HG03039 (cell line): ENCODE results near the gene TBCEL.
"Not testable (repeated sequence)": the region's sequence is repeated elsewhere in the genome, so short reads cannot be mapped to it uniquely, and the experiment has no call there.

Experiments
- ATAC-seq: cut with Tn5 transposase; IDR thresholded peaks from one replicate; pipeline ENCODE4 v1.9.1; 2021; ENCODE audit warnings: mild to moderate bottlenecking, moderate library complexity; ENCODE audit not compliant: unreplicated experiment

Gene TBCEL

DNA sequence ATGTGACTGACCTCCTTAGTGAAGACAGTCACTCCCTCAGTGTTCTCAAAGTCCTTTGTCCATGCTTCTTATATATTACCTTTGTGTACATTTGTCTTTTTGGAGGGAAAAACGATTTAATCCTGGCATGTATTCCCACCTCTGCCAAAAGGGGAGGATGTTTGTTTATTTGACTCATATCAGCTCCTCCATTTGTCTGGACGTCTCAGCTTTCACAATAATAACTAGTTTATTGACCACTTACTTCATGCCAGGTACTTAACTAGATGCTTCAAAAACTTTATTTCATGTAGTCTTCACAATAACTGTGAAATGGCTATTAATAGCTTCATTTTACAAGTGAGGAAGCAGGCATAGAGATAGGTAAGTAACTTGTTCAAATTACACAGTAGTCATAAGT is 5.3 kb downstream of the TBCEL start:
- ATAC-seq, result no peak

DNA sequence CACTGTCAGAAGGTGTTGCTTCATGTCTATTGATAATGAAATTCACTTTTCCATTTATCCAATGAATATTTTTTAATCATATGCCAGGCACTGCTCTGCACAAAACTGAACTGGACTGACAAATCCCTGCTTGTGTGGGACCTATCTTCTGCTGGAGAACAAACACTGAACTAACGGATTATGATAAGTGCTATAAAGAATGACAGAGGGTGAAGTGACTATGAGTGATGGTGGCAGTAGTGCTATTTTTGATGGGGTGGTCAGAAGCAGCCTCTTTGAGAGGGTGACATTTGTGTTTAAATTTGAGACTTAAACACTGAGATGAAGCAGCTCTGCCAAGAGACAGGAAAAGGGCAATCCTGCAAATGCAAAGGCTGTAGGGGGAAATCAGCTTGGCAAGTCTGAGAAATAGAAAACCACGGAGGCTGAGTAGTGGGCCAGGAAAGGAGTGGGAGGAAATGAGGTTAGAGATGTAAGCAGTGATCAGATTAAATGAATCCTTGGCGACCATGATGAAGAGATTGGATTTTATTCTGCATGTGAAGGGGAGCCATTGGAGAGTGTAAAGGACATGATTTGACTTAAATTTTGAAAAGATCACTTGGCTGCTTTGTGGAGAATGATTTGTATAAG is 6.0 kb downstream of the TBCEL start:
- no peak for ATAC-seq

DNA sequence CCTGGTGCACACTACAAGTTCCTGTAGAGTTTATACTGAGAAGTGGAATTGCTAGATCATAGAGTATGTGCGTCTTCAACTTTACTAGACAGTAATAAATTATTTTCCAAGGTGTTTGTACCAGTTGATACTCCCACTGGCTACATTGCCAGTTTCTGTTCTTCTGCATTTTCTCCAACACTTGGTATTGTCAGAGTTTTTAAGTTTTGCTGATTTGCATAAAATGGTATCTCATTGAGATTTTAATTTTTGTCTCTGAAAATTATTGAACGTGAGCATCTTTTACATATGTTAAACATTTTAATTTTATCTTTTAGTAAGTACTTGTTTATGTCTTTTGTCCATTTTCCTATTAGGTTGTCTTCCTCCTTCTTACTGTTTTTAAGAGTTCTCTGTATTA is 7.3 kb downstream of the TBCEL start:
- no peak for ATAC-seq

DNA sequence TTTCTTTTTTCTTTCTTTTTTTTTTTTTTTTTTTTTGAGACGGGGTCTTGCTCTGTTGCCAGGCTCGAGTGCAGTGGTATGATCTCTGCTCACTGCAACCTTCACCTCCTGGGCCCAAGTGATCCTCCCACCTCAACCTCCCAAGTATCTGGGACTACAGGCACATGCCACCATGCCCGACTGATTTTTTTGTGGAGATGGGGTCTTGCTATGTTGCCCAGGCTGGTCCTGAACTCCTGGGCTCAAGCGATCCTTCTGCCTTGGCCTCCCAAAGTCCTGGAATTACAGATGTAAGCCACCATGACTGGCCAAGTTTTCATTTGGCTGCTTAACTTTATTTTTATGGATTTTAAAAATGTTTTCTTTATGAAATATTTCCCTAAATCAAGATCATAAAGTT is 7.7 kb downstream of the TBCEL start:
- not testable (repeated sequence) for ATAC-seq

DNA sequence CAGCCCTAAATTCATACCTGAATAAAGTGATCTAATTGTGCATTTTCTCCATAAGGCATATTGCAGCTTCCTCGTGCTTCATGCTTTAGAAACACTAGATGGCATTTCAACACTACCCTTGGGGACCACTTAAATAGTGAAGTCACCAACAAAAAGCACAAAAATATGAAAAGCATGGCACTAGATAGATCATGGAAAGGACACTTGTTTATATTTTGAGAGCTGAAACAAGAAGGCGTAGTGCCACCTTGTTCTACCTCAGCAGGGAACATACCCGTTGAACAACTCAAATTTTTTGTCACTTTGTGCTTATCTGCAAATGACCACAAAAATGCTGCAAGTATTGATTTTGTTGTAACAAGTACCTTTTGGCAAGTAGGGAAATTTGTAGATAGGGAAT is 8.6 kb downstream of the TBCEL start:
- no peak for ATAC-seq

DNA sequence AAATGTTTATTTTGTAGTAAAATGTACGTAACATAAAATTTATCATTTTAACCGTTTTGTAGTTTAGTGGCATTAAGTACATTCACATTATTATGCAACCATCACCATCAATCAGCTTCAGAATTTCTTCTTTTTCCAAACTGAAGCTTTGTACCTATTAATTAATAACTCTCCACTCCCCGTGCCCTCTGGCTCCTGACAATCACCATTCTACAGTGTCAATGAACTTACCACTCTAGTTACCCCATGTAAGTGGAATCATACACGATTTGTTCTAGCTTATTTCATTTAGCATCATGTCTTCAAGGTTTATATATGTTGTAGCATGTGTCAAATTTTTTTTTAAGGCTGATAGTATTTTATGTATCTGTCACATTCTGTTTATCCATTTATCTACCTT is 9.7 kb downstream of the TBCEL start:
- no peak for ATAC-seq

DNA sequence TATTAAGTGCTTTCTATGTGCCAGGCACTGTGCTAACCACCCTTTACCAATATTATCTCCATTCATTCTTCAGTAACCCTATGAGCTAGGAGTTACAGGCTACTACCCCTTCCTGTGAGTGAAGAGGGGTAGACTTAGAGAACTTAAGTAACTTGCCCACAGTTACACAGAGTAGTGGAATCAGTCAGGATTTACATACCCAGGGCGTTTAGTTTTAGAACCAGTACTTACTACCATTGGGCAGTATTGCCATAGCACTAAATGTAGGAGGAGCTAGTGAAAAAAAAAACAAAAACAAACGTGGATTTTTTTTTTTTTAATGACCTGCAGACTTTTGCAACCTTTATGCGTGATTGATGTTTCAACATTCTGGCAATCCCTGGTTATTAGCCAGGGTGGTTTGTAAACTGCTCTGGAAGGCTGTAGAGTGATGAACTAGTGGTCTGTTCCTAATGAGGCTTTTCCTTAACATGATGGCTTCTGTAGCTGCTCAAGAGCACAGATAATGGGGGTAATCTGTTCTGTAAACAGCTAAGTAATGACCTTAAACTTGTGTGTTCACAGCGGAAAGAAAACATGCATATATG is 11.4 kb downstream of the TBCEL start:
- no peak for ATAC-seq

DNA sequence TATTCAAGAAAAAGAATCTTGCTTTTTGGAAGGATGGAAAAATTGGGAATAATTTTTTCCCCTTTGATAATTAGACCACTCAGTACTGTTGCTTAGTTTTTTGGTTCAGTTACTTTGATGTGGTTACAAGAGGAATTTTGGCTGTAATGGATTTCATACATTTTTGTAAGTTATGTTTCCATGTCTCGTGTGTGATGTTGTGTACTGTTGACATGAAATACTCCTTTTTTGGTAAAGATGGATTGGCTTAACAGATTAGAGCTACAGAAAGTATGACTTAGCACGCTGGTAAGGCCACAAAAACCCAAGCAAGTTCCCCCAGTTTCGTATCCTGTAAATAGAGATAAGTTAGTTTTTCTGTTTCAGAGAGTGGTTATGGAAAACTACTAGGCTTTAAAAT is 11.9 kb downstream of the TBCEL start:
- ATAC-seq, result no peak

DNA sequence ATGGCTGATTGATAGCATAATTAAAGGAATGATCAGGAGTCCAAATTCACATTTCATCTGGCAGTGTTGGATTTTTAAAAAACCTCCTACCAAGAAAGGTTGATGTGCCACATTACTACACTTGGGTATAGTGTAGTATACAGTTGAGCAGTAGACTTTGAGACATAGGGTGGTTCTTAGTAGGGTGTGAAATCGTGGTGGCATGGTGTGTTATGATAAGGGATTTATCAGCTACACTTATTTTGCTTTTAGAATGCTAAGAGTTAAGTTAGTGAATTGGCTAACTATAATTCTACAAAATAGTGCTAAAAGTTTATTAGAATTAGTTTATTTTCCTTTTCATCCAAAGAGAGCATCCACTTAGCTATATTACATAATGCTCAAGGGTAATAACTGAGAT is 13.1 kb downstream of the TBCEL start:
- no peak for ATAC-seq

DNA sequence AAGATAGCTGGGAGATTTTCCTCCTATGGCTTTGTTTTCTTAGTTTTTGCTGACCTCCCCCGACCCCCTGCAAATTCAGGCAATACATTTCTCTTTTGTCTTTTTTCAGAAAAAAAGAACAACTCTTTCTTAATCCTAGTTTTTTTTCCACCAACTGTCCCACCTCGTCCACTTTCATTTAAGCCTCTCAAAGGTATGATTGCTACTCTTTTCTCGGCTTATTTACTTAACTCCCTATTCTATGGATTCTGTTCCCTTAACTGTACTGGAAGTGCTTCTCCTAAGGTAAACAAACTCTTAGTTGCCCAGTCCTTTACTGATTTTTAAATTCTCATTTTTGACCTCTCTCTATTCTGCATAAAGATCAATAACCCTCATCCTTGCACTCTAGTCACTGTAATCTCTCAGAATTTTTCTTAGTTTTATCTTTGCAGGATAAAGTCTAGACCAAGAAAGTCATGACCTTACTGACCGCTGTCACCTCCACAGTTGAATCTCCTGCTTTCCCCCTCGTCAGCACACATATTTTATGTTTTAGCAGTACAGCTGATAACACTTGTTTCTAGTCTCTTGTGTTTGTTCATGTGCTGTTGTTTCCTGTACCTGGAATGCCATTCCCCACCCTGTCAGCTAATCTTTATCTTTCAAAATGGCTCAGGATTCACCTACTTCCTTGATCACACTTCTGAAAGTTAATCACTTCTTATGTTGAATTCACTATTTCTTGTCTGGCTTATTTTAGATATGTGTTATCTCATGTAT is 14.9 kb downstream of the TBCEL start:
- ATAC-seq, result no peak

DNA sequence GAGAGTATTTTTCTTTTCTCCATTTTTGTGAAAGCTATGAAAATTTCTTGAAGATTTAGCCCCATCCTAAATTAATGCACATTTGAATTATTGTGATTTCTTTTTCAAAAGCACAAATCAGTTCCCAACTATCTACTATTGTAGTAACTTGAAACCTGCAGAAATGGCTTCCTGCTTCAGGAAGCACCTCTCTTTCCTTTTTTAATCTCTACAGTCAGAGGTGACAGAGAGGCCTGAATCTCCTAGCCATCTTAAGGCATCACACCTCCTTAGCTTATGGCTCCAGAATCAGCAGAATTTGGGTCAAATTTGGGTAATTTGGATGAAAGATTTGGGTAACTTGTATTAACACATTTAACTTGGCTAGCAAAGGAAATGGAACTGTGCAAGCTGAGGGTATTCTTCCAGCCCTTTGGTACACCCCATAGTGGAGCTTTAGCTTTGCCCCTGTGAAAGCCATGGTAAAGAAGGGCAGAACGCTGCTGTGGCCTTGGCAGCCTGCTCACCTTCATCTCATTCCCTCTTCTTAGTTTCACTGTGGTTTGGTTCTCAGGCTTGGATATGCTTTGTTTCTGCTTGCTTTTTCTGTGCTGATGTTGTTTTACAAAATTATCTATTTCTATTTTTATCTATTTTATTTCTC is 16.2 kb downstream of the TBCEL start:
- no peak for ATAC-seq

DNA sequence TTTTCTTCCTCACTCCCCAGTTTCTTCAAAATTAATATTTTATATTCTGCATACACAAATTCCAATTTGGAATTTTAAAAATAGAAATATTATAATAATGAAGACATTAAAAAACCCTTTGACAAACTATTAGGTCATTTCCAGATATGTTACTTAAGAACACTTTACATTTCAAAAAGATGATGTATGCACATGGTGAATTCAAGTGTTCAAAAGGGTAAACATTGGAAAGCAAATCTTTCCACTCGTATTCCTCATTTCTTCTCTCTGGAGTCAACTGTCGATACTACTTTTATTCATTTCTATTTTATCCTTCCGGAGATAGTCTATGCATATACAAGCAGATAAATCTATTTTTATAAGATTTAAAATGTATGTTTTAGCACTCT is 16.7 kb downstream of the TBCEL start:
- ATAC-seq, result no peak

DNA sequence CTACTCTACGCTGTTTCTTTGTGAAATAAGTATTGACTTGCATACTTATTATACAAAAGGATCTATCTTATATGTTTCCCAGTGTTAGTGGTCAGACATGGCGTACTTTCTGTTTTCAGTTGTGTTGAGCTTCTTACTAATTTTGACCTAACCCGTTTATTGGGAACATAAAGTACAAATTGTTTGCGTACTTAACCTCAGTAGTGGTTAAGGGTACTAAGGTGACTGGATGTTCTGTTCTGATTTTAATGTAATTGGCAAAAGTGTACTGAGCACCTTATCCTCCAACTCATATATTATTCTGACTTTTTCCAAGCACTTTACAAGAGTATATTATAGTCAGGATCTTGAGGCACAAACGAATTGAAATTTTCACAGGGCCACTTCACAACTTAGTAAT is 17.2 kb downstream of the TBCEL start:
- ATAC-seq, result no peak

DNA sequence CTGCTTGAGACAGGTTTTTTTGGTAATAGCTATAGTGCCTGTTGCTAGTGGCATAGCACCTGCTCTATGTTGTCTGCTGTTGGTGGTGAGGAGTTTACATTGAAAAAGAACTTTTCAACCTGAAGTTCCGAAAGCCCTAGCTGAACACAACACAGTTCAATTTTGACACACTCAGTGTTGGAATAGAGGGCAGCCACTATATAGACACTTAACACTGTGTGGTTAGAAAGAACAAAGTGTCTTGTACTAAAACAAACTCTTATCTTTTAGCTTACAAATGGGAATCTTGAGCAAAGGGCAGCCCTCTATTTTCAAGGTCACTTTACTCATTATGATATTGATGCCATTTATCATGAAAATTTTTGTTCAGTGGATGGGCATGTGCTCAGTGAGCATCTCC is 18.4 kb downstream of the TBCEL start:
- ATAC-seq, result no peak

DNA sequence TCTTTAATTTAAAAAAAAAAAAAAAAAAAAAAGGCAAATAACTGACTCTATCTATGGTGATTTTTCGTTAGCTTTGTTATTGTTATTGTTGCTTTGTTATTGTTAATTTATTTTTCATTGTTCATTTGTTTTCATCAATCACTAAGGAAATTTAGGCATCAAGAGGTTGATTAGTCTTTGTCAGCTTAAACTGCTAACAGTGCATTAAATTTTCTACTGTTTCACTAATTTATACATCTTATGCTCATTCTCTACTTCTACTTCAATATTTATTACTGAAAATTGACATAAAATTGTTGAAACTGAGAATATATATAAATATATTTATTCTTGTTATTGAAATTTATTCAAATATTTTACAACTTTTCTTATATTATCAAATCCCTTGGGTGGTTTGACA is 24.0 kb downstream of the TBCEL start:
- ATAC-seq, result no peak

DNA sequence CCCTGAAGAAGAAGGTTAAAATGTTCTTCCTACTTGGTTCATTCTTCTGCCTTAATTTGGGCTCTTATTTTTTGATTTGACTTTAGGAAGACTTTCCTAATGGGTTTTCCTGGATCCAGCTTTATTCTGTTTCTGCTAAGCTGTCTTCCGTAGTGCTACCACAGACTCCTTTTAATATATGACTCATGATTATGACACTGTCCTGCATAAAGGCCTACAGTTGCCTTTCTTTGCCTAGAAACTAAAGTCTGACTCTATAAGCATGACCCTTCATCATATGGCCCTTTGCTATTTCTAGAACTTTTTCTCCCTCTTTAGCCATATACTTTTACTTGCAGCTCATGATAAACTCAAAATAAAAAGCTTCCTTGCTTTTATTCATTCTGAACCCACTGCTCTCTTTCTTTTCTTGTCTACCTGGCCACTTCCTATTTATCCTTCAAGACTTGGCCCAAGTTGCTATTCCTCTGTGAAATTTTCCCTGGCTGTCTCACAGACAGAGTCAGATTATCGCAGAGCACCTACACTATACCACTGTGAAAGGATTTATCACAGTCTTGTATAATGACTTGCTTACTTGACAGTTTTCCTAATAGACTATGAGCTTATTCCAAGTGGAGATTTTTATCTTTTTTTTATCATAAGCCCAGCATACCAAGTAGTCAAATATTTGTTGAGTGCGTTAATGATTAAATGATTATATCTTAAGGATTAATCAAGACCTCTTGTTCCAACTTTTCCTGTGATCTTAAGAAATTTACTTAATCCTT is 24.7 kb downstream of the TBCEL start:
- ATAC-seq, result no peak

DNA sequence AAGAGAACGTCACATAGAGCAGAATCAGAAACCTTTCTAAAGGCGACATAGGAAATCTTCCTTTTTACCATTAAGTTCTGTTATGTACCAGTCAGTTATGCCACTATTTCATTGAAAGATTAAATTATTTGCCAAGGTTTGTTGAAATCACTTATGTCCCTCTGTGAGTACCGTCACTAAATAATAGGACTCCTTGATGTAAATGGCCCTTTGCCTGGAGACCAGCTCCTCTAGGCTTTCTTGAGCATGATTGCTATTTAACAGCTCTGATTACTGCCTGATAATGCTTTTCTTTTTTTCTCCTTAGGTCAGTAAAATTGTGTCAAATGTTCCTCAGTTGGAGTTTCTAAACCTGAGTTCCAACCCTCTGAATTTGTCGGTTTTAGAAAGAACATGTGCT is 29.3 kb downstream of the TBCEL start:
- ATAC-seq, result no peak

DNA sequence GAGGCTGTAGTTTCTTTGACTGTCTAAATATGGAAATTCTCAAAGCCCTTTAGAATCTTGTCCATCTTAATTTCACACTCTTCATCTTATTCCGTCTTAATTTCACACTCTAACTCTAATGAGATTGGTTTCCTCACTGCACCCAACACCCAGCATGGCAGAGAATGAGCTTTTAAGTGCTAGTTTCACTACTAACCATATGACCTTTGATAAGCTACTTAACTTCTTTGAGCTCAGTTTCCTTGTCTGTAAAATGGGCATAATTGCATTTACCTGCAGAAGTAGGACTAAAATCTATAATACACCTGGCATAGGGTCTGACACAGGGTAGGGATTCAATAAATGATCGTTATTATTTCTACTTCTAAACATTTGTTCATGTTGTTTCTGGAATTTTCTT is 30.4 kb downstream of the TBCEL start:
- ATAC-seq, result no peak

DNA sequence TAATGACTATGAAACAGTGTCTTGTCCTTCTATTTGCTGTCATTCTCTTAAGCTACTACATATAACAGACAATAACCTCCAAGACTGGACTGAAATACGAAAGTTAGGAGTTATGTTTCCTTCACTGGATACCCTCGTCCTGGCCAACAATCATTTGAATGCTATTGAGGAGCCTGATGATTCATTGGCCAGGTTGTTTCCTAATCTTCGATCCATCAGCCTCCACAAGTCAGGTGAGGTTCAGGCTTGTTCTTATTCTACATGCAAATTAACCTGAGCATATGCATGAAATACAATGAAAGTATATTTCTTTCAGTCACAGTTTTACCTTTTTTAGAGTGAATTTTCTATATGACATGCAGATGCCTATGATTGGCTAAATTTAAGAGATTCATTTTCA is 31.2 kb downstream of the TBCEL start:
- ATAC-seq, result no peak

DNA sequence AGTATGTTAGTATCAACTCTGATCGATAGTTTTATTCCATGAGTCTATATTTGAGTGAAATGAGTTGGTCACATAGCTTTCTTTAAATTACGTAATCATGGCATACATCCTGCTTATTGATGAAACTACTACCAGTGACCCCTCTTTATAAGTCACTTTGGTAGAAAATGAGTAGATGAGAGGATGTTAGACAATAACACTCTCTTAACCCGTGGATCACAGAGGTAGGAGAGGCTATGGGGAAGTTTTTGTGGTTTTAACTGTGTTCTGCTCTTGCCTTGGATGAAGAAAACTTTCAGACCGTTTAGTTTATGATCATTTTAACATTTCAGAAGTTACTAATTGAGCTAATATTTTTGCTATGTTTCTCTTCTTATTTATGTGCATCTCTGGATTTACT is 34.0 kb downstream of the TBCEL start:
- no peak for ATAC-seq

DNA sequence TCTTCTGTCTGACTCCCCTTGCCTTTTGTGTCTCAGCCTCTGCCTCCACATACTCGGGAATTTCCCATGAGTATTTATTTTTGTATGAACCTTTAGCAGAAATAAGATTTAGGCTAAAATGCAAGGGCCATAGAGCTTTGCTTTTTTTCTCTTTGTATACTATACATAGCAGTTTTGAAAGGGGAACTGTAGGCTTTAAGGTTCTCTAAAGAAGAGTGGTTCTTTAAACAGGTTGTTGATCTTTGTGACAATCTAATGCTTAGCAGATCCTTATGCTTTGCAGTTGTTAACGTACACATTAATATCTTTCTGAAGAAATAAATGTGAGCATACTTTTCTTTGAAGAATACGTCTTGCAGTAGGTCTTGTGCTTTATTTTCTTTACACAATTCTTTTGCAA is 35.0 kb downstream of the TBCEL start:
- ATAC-seq, result no peak
